Measurements from ENCODE around the gene CROCC2. TPM values are rescaled to one million over a fixed set of nuclear protein-coding genes. Genes with fewer than 3 reads are reported as not detected.
A peak's percentile ranks its signal among the peaks of the same experiment; 100 is the strongest.

CROCC2 gene
- total and polyA plus RNA-seq, 2 of the 13 experiments (the other 11 are each of a cell fraction or from before 2014, with no cell fraction given), result not detected

DNA sequence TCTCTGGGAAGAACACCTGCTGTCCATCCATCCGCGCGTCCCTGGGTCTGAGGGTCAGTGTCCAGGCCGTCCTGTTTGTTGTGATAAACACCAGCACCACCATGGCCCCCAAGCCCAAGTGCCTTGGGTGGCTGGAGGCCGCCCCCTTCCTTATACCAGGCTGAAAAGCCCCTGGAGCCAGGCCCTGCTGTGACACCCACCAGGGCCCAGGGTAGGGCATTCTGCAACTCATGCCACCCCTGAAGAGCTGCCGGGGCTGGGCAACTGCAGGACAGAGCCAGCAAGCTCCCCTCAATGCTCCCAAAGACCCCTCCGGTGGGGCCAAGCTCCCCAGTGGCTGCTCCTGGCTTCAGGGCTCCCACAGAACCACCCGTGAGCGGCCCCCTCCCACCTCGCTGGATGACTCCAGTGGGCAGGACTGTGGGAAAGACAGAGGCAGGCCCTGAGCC lies 60.3 kb downstream of the CROCC2 start (continued):
- TF ChIP-seq ZNF772 (CRISPR knock-in tag; IDR thresholded peaks at IDR 0.05) (0 out of 2 replicates have a peak, but pooled peaks have one; percentile 2), NCOA1 (CRISPR knock-in tag; IDR thresholded peaks at IDR 0.05) (0 out of 2 replicates have a peak, but pooled peaks have one; percentile 37), ZNF121 (CRISPR knock-in tag; IDR thresholded peaks at IDR 0.05) (no peak), XRCC5 (optimal IDR thresholded peaks at IDR 0.05; ENCODE audit: low read length) (peak; percentile 9), ZNF275 (CRISPR knock-in tag; IDR thresholded peaks at IDR 0.05; ENCODE audit: borderline replicate concordance) (no peak), LCORL (IDR thresholded peaks at IDR 0.05) (no peak), LCORL (CRISPR knock-in tag; IDR thresholded peaks at IDR 0.05) (peak; percentile 11; the same call in 1 of the 2 replicates), HNRNPL (IDR thresholded peaks at IDR 0.05; ENCODE audit: low read depth, low read length) (peak; percentile 47; the same call in 1 of the 2 replicates), ZNF790 (CRISPR knock-in tag; IDR thresholded peaks at IDR 0.05; ENCODE audit: borderline replicate concordance) (0 out of 2 replicates have a peak, but pooled peaks have one; percentile 62)
- TF ChIP-seq, protein P1, sequence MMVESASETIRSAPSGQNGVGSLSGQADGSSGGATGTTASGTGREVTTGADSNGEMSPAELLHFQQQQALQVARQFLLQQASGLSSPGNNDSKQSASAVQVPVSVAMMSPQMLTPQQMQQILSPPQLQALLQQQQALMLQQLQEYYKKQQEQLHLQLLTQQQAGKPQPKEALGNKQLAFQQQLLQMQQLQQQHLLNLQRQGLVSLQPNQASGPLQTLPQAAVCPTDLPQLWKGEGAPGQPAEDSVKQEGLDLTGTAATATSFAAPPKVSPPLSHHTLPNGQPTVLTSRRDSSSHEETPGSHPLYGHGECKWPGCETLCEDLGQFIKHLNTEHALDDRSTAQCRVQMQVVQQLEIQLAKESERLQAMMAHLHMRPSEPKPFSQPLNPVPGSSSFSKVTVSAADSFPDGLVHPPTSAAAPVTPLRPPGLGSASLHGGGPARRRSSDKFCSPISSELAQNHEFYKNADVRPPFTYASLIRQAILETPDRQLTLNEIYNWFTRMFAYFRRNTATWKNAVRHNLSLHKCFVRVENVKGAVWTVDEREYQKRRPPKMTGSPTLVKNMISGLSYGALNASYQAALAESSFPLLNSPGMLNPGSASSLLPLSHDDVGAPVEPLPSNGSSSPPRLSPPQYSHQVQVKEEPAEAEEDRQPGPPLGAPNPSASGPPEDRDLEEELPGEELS (CRISPR knock-in tag; IDR thresholded peaks at IDR 0.05), result no peak
- TF ChIP-seq, protein P2, sequence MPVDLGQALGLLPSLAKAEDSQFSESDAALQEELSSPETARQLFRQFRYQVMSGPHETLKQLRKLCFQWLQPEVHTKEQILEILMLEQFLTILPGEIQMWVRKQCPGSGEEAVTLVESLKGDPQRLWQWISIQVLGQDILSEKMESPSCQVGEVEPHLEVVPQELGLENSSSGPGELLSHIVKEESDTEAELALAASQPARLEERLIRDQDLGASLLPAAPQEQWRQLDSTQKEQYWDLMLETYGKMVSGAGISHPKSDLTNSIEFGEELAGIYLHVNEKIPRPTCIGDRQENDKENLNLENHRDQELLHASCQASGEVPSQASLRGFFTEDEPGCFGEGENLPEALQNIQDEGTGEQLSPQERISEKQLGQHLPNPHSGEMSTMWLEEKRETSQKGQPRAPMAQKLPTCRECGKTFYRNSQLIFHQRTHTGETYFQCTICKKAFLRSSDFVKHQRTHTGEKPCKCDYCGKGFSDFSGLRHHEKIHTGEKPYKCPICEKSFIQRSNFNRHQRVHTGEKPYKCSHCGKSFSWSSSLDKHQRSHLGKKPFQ (CRISPR knock-in tag; IDR thresholded peaks at IDR 0.05; ENCODE audit: insufficient replicate concordance), result peak; percentile 0
- TF ChIP-seq, protein P3, sequence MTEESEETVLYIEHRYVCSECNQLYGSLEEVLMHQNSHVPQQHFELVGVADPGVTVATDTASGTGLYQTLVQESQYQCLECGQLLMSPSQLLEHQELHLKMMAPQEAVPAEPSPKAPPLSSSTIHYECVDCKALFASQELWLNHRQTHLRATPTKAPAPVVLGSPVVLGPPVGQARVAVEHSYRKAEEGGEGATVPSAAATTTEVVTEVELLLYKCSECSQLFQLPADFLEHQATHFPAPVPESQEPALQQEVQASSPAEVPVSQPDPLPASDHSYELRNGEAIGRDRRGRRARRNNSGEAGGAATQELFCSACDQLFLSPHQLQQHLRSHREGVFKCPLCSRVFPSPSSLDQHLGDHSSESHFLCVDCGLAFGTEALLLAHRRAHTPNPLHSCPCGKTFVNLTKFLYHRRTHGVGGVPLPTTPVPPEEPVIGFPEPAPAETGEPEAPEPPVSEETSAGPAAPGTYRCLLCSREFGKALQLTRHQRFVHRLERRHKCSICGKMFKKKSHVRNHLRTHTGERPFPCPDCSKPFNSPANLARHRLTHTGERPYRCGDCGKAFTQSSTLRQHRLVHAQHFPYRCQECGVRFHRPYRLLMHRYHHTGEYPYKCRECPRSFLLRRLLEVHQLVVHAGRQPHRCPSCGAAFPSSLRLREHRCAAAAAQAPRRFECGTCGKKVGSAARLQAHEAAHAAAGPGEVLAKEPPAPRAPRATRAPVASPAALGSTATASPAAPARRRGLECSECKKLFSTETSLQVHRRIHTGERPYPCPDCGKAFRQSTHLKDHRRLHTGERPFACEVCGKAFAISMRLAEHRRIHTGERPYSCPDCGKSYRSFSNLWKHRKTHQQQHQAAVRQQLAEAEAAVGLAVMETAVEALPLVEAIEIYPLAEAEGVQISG (CRISPR knock-in tag; IDR thresholded peaks at IDR 0.05), result peak; percentile 10; the same call in 1 of the 2 replicates

Measured in HepG2 (cell line).